ENCODE data around the gene THAP12.

THAP12 gene

GRCh38 chr11:76392870-76393269, 11.9 kb upstream of the THAP12 start:
- no peak for TF ChIP-seq POLR2A (IDR thresholded peaks at IDR 0.05; ENCODE audit: low read depth, low read length)
- DNase-seq (ENCODE audit: insufficient read length, low spot score) (no peak), FAIRE-seq (no peak)

DNA sequence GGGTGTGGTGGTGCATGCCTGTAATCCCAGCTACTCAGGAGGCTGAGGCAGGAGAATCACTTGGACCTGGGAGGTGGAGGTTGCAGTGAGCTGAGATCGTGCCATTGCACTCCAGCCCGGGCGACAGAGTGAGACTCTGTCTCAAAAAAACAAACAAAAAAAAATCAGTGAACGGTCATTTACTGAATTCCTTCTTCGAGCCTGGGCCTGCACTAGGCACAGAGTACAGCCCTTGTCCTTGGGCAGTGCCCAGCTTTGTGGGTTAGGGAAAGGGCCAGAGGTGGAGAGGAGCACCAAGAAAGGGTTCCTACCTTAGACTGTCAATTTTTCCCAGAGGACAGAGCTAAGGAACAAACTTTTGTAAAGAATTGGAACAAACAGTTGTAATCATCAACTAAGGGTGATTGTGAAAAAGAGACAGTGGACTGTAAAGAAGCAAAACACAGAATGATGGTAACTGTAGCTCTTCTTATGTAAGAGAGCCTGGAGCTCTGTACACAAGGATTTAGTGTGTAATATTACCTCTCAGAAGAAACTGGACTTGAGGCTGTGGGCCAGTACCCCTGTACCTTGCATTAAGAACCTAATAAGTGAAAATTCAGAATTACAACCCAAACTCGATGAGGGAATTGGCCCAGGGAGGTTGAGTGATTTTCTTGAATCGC, 11.0 kb upstream of the THAP12 start:
- TF ChIP-seq POLR2A (IDR thresholded peaks at IDR 0.05; ENCODE audit: low read depth, low read length) = no peak
- no peak for DNase-seq (ENCODE audit: insufficient read length, low spot score)
- FAIRE-seq = no peak

- DNase-seq (ENCODE audit: insufficient read length, low spot score) (no peak), FAIRE-seq (no peak)
- TF ChIP-seq POLR2A (IDR thresholded peaks at IDR 0.05; ENCODE audit: low read depth, low read length) = no peak
Measured at GRCh38 chr11:76391021-76391420, 10.1 kb upstream of the THAP12 start.

DNA sequence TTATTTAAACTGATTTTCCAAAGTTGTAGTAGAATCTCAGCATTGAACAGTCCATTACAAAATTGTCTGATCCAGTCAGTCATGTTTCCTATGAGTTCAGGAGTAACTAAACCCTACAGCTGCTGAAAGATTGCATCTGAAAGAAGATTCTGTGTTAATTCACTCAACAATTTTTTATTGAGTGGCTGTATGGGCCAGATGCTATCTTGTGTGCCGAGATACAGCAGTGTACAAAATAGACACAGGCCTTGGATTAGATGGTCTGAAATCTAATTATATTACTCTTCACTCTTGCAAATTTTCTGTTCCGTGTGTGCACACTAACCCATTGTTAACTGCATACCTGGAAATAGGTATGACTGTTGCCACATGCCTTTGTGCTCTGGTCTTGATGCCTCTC, 7.5 kb upstream of the THAP12 start:
- FAIRE-seq (no peak), DNase-seq (ENCODE audit: insufficient read length, low spot score) (no peak)
- no peak for TF ChIP-seq POLR2A (IDR thresholded peaks at IDR 0.05; ENCODE audit: low read depth, low read length)

- TF ChIP-seq POLR2A (IDR thresholded peaks at IDR 0.05; ENCODE audit: low read depth, low read length) = no peak
- no peak for DNase-seq (ENCODE audit: insufficient read length, low spot score)
Measured at GRCh38 chr11:76385903-76386302, 5.0 kb upstream of the THAP12 start.

GRCh38 chr11:76382209-76382608, 1.3 kb upstream of the THAP12 start:
- FAIRE-seq = no peak
- DNase-seq (ENCODE audit: insufficient read length, low spot score) = no peak
- no peak for TF ChIP-seq POLR2A (IDR thresholded peaks at IDR 0.05; ENCODE audit: low read depth, low read length)

More at GRCh38 chr11:76385903-76386302, 5.0 kb upstream of the THAP12 start:
- no peak for FAIRE-seq

GRCh38 chr11:76380159-76380976, 564 bp downstream of the THAP12 start:
- FAIRE-seq (no peak), DNase-seq (ENCODE audit: insufficient read length, low spot score) (peak; percentile 33)
- no peak for TF ChIP-seq POLR2A (IDR thresholded peaks at IDR 0.05; ENCODE audit: low read depth, low read length)

- DNase-seq (ENCODE audit: insufficient read length, low spot score) (no peak), FAIRE-seq (no peak)
- TF ChIP-seq POLR2A (IDR thresholded peaks at IDR 0.05; ENCODE audit: low read depth, low read length) = no peak
Measured at GRCh38 chr11:76379807-76380158, 1.1 kb downstream of the THAP12 start.

- FAIRE-seq (no peak), DNase-seq (ENCODE audit: insufficient read length, low spot score) (no peak)
- no peak for TF ChIP-seq POLR2A (IDR thresholded peaks at IDR 0.05; ENCODE audit: low read depth, low read length)
Measured at GRCh38 chr11:76376746-76377558, 4.0 kb downstream of the THAP12 start.

- FAIRE-seq = peak; percentile 96
- TF ChIP-seq POLR2A (IDR thresholded peaks at IDR 0.05; ENCODE audit: low read depth, low read length) = no peak
- DNase-seq (ENCODE audit: insufficient read length, low spot score) = peak; percentile 36
Measured at GRCh38 chr11:76371170-76371569, 9.8 kb downstream of the THAP12 start.

DNA sequence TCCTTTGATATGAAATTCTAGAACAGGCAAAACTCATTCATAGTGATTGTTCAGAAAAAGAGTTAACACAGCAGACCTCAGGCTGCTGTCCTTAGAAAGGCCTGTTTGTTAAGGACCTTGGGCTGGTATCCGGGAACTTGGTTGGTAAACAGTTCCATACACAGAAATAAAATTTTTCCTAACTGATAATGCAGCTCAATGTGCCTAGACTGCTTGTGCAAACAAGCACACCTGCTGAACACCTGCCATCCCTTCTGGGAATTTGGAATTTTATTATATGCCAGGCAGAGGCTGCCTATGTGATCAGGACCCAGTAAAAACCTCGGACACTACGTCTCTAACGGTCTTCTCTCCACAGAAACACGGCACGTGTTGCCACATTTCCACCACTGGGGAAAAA, 11.5 kb downstream of the THAP12 start:
- no peak for DNase-seq (ENCODE audit: insufficient read length, low spot score)
- no peak for FAIRE-seq
- no peak for TF ChIP-seq POLR2A (IDR thresholded peaks at IDR 0.05; ENCODE audit: low read depth, low read length)

DNA sequence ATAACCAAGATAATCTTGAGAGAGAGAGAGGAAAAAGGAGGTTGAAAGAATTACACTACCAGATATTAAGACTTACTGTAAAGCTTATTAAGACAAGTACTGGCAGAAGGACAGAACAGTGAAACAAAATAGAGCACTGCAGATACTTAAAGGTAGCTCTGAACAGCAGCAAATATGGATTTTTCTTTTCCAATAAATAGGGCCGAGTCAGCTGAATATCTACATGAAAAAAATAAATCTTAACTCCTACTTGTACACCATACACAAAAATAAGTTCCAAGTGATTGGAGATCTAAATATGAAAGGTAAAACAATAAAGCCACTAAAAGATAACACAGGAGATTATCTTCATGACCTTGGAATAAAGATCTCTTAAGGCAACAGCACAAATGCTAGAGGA, 12.4 kb downstream of the THAP12 start:
- DNase-seq (ENCODE audit: insufficient read length, low spot score) = no peak
- no peak for TF ChIP-seq POLR2A (IDR thresholded peaks at IDR 0.05; ENCODE audit: low read depth, low read length)
- no peak for FAIRE-seq

GRCh38 chr11:76365038-76365679, 15.8 kb downstream of the THAP12 start:
- FAIRE-seq (no peak), DNase-seq (ENCODE audit: insufficient read length, low spot score) (no peak)
- no peak for TF ChIP-seq POLR2A (IDR thresholded peaks at IDR 0.05; ENCODE audit: low read depth, low read length)

GRCh38 chr11:76362716-76363115, 18.2 kb downstream of the THAP12 start:
- no peak for TF ChIP-seq POLR2A (IDR thresholded peaks at IDR 0.05; ENCODE audit: low read depth, low read length)
- DNase-seq (ENCODE audit: insufficient read length, low spot score) (no peak), FAIRE-seq (no peak)
